Activated T-helper 1 cell treated with anti-CD3 and anti-CD28 coated beads, Interleukin-12 subunit alpha, Interleukin-12 subunit beta, Interleukin-2, Interleukin-4 antibody, amounts not matched to agents 30 ng/mL and 10 ng/mL and 1 ng/mL, durations not matched to agents 14 hours and 24 hours and 36 hours (primary cell): ENCODE measurements around the gene KEAP1. TPM values are rescaled to one million over a fixed set of nuclear protein-coding genes. Genes with fewer than 3 reads are reported as not detected.

ENCODE experiments used
- DNase-seq: peaks from one replicate; pipeline ENCODE4 v3.0.0; 2021; ENCODE audit warnings: low spot score
- H3K27ac Mint-ChIP-seq: one replicate; pipeline ENCODE4 v1.8.0; 2021; ENCODE audit warnings: mild to moderate bottlenecking, mixed read lengths
- H3K27me3 Mint-ChIP-seq: one replicate; pipeline ENCODE4 v1.8.0; 2022; ENCODE audit warnings: mild to moderate bottlenecking, moderate library complexity, mixed read lengths; ENCODE audit not compliant: insufficient read depth
- H3K36me3 Mint-ChIP-seq: one replicate; pipeline ENCODE4 v1.8.0; 2021; ENCODE audit warnings: low read depth, mixed read lengths
- H3K4me1 Mint-ChIP-seq: one replicate; pipeline ENCODE4 v1.8.0; 2021; ENCODE audit warnings: low read depth, mixed read lengths
- H3K4me3 Mint-ChIP-seq: one replicate; pipeline ENCODE4 v1.8.0; 2021; ENCODE audit warnings: mild to moderate bottlenecking, moderate library complexity, mixed read lengths
- H3K9me3 Mint-ChIP-seq: one replicate; pipeline ENCODE4 v1.8.0; 2021; ENCODE audit warnings: mixed read lengths
- intact Hi-C: fragments of 100-400 bp; cut with micrococcal nuclease; formaldehyde crosslinking; loops from one replicate; pipeline ENCODE4 v1.15.1; 2024
- total RNA-seq: library from RNA; stranded (reverse); gene quantifications from 2 replicates; pipeline ENCODE4 v1.2.3, GENCODE V29; 2022

Gene KEAP1
- total RNA-seq, 1 donor from 2014 or later = 94.2 TPM

- H3K9me3 Mint-ChIP-seq = no peaks in the 10 kb centered on the region
- no peak overlapping the region for H3K27ac Mint-ChIP-seq
- intact Hi-C loops = no loop called here
- DNase-seq = no peak
- H3K4me3 Mint-ChIP-seq = peak overlapping the region; percentile 11
- H3K27me3 Mint-ChIP-seq = peaks cover 67% of the 10 kb centered on the region
- H3K36me3 Mint-ChIP-seq = peaks cover 4% of the 10 kb centered on the region
- peaks cover 22% of the 10 kb centered on the region for H3K4me1 Mint-ChIP-seq
These were observed 16.3 kb upstream of the KEAP1 start for GRCh38 chr19:10519421-10519820.

- Mint-ChIP-seq H3K4me1 (peaks cover 22% of the 10 kb centered on the region), H3K4me3 (peak overlapping the region; percentile 57), H3K36me3 (peaks cover 4% of the 10 kb centered on the region), H3K27me3 (peaks cover 60% of the 10 kb centered on the region), H3K9me3 (no peaks in the 10 kb centered on the region), H3K27ac (no peak overlapping the region)
- intact Hi-C loops = no loop called here
- DNase-seq = no peak
These were observed 15.5 kb upstream of the KEAP1 start for GRCh38 chr19:10518444-10519361.

- H3K36me3 Mint-ChIP-seq = peaks cover 4% of the 10 kb centered on the region
- intact Hi-C loops = no loop called here
- peaks cover 22% of the 10 kb centered on the region for H3K4me1 Mint-ChIP-seq
- H3K9me3 Mint-ChIP-seq = no peaks in the 10 kb centered on the region
- H3K27ac Mint-ChIP-seq = peak overlapping the region; percentile 8
- H3K4me3 Mint-ChIP-seq = peak overlapping the region; percentile 57
- H3K27me3 Mint-ChIP-seq = peaks cover 62% of the 10 kb centered on the region
- no peak for DNase-seq
These were observed 14.7 kb upstream of the KEAP1 start for GRCh38 chr19:10517760-10518443.

GRCh38 chr19:10517361-10517759 is 14.2 kb upstream of the KEAP1 start, which contains the start of gene S1PR5:
S1PR5 (minus strand) TSS chr19:10517447; CDS start chr19:10515011, 2,436 bp downstream.
- peak within 1 kb of the TSS; percentile 8 for H3K27ac Mint-ChIP-seq
- H3K27me3 Mint-ChIP-seq = peaks cover 67% of the 10 kb centered on the region

GRCh38 chr19:10516671-10517286 is 13.6 kb upstream of the KEAP1 start:
- intact Hi-C loops = no loop called here
- peaks cover 22% of the 10 kb centered on the region for H3K4me1 Mint-ChIP-seq
- no peak overlapping the region for H3K27ac Mint-ChIP-seq
- no peak for DNase-seq
- H3K36me3 Mint-ChIP-seq = peaks cover 4% of the 10 kb centered on the region
- no peaks in the 10 kb centered on the region for H3K9me3 Mint-ChIP-seq
- H3K27me3 Mint-ChIP-seq = peaks cover 65% of the 10 kb centered on the region
- H3K4me3 Mint-ChIP-seq = peak overlapping the region; percentile 70

More at GRCh38 chr19:10517361-10517759, 14.2 kb upstream of the KEAP1 start, which contains the start of gene S1PR5:
- Mint-ChIP-seq H3K4me3 (peak within 1 kb of the TSS; percentile 70), H3K36me3 (peaks cover 4% of the 10 kb centered on the region), H3K9me3 (no peaks in the 10 kb centered on the region), H3K4me1 (peaks cover 22% of the 10 kb centered on the region)
- intact Hi-C loops = no loop called here
- DNase-seq = no peak

GRCh38 chr19:10516064-10516385 is 12.9 kb upstream of the KEAP1 start:
- intact Hi-C loops = no loop called here
- H3K27ac Mint-ChIP-seq = no peak overlapping the region
- H3K4me1 Mint-ChIP-seq = peaks cover 22% of the 10 kb centered on the region
- H3K36me3 Mint-ChIP-seq = peaks cover 4% of the 10 kb centered on the region
- no peak for DNase-seq
- H3K27me3 Mint-ChIP-seq = peaks cover 66% of the 10 kb centered on the region
- H3K4me3 Mint-ChIP-seq = no peak overlapping the region
- no peaks in the 10 kb centered on the region for H3K9me3 Mint-ChIP-seq

- Mint-ChIP-seq H3K9me3 (no peaks in the 10 kb centered on the region), H3K4me1 (peaks cover 21% of the 10 kb centered on the region), H3K4me3 (no peak overlapping the region), H3K36me3 (peaks cover 4% of the 10 kb centered on the region), H3K27me3 (peaks cover 61% of the 10 kb centered on the region), H3K27ac (no peak overlapping the region)
- intact Hi-C loops = loop anchor here (2.0 kb wide), 1 partner anchor 224 kb away; no protein-coding TSS in a partner anchor
- no peak for DNase-seq
These were observed 11.3 kb upstream of the KEAP1 start for GRCh38 chr19:10514211-10515145.

- DNase-seq = no peak
- Mint-ChIP-seq H3K4me1 (peaks cover 15% of the 10 kb centered on the region), H3K27ac (no peak overlapping the region), H3K36me3 (peaks cover 2% of the 10 kb centered on the region), H3K27me3 (peaks cover 49% of the 10 kb centered on the region), H3K4me3 (peak overlapping the region; percentile 9), H3K9me3 (no peaks in the 10 kb centered on the region)
- intact Hi-C loops = no loop called here
These were observed 10.1 kb upstream of the KEAP1 start for GRCh38 chr19:10513223-10513622.

GRCh38 chr19:10510301-10510802 is 7.2 kb upstream of the KEAP1 start:
- H3K27ac Mint-ChIP-seq = no peak overlapping the region
- H3K9me3 Mint-ChIP-seq = no peaks in the 10 kb centered on the region
- H3K36me3 Mint-ChIP-seq = no peaks in the 10 kb centered on the region
- H3K4me3 Mint-ChIP-seq = no peak overlapping the region
- peaks cover 12% of the 10 kb centered on the region for H3K4me1 Mint-ChIP-seq
- intact Hi-C loops = no loop called here
- peak; percentile 55 for DNase-seq
- peaks cover 29% of the 10 kb centered on the region for H3K27me3 Mint-ChIP-seq

GRCh38 chr19:10508707-10509106 is 5.6 kb upstream of the KEAP1 start:
- no peaks in the 10 kb centered on the region for H3K36me3 Mint-ChIP-seq
- peaks cover 20% of the 10 kb centered on the region for H3K27me3 Mint-ChIP-seq
- DNase-seq = no peak
- peak overlapping the region; percentile 22 for H3K4me3 Mint-ChIP-seq
- no peaks in the 10 kb centered on the region for H3K9me3 Mint-ChIP-seq
- peaks cover 14% of the 10 kb centered on the region for H3K4me1 Mint-ChIP-seq
- intact Hi-C loops = loop anchor here (5.0 kb wide), 1 partner anchor 34 kb away; the partner anchor contains the start of gene ATG4D
- H3K27ac Mint-ChIP-seq = peak overlapping the region; percentile 81

GRCh38 chr19:10508036-10508435 is 4.9 kb upstream of the KEAP1 start:
- intact Hi-C loops = loop anchor here (5.0 kb wide), 1 partner anchor 34 kb away; the partner anchor contains the start of gene ATG4D
- no peak for DNase-seq
- Mint-ChIP-seq H3K27me3 (peaks cover 14% of the 10 kb centered on the region), H3K27ac (no peak overlapping the region), H3K4me1 (peaks cover 14% of the 10 kb centered on the region), H3K36me3 (no peaks in the 10 kb centered on the region), H3K9me3 (no peaks in the 10 kb centered on the region), H3K4me3 (no peak overlapping the region)
